Transverse colon (tissue), 3 donors: ENCODE results near the gene SLC52A3.

ENCODE experiments used
- POLR2A ChIP-seq: fragments of 450-650 bp; IDR thresholded peaks from one replicate; pipeline ENCODE4 v1.6.1; 2016; ENCODE audit warnings: antibody characterized with exemption, mild to moderate bottlenecking, moderate library complexity
- TF ChIP-seq, protein P1 (sequence below), 5 experiments: fragments of 200-600 bp in 3 of 5; fragments of 450-650 bp in 2 of 5; sonication (generic) in 3 of 5; IDR thresholded peaks; 1 replicate in 2 of 5; 2 replicates in 3 of 5; pipeline ENCODE4 v1.5.1; 2016 to 2017; ENCODE audit warnings: antibody characterized with exemption in 5 of 5, inconsistent platforms in 3 of 5, mild to moderate bottlenecking in 2 of 5, moderate library complexity in 1 of 5

DNA sequence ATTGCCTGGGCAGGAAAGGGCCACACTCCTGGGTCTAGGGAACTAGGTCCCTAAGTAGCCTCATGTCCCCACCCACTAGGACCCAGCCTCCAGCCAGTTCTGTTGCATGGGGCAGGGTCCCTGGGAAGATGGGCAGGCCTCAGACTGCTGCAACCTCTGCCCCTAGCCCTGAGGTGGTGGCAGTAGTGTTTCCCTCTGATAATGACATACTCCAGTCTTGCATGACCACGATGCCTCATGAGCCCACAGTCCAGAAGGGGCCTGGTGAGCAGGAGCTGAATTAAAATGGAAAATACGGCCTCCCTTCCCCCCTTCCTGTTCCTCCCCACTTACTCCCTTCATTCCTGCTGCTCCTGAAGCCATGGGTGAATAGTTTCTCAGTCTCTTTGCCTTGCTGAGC lies 56.7 kb downstream of the SLC52A3 start:
- TF ChIP-seq, protein P1, sequence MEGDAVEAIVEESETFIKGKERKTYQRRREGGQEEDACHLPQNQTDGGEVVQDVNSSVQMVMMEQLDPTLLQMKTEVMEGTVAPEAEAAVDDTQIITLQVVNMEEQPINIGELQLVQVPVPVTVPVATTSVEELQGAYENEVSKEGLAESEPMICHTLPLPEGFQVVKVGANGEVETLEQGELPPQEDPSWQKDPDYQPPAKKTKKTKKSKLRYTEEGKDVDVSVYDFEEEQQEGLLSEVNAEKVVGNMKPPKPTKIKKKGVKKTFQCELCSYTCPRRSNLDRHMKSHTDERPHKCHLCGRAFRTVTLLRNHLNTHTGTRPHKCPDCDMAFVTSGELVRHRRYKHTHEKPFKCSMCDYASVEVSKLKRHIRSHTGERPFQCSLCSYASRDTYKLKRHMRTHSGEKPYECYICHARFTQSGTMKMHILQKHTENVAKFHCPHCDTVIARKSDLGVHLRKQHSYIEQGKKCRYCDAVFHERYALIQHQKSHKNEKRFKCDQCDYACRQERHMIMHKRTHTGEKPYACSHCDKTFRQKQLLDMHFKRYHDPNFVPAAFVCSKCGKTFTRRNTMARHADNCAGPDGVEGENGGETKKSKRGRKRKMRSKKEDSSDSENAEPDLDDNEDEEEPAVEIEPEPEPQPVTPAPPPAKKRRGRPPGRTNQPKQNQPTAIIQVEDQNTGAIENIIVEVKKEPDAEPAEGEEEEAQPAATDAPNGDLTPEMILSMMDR (IDR thresholded peaks at IDR 0.05) = no peak
- TF ChIP-seq POLR2A = no peak
